Activated CD4-positive, CD25-positive, alpha-beta regulatory T cell treated with anti-CD3 and anti-CD28 coated beads, Interleukin-2, amount 50 U/mL, for 72 hours (primary cell): ENCODE results near the gene CD47.

ENCODE experiments used
- DNase-seq: peaks from one replicate; pipeline ENCODE4 v3.0.0; 2021

The CD47 gene

GRCh38 chr3:108011616-108012015, 79.2 kb downstream of the CD47 start:
- DNase-seq, result no peak

- DNase-seq, result no peak
Measured at GRCh38 chr3:108008931-108009639, 81.7 kb downstream of the CD47 start.

- no peak for DNase-seq
Measured at GRCh38 chr3:108008106-108008505, 82.7 kb downstream of the CD47 start.

- DNase-seq, result no peak
Measured at GRCh38 chr3:108006881-108007331, 83.9 kb downstream of the CD47 start.

- DNase-seq, result no peak
Measured at GRCh38 chr3:108006077-108006771, 84.6 kb downstream of the CD47 start.

- no peak for DNase-seq
Measured at GRCh38 chr3:108004647-108005046, 86.2 kb downstream of the CD47 start.

- DNase-seq, result no peak
Measured at GRCh38 chr3:108001457-108001856, 89.4 kb downstream of the CD47 start.

- no peak for DNase-seq
Measured at GRCh38 chr3:107999215-107999775, 91.5 kb downstream of the CD47 start.

GRCh38 chr3:107997671-107998070, 93.2 kb downstream of the CD47 start:
- DNase-seq, result no peak

GRCh38 chr3:107995823-107996222, 95.0 kb downstream of the CD47 start:
- DNase-seq, result no peak

- no peak for DNase-seq
Measured at GRCh38 chr3:107994956-107995715, 95.7 kb downstream of the CD47 start.

- no peak for DNase-seq
Measured at GRCh38 chr3:107994181-107994580, 96.7 kb downstream of the CD47 start.

GRCh38 chr3:107993771-107994170, 97.1 kb downstream of the CD47 start:
- DNase-seq, result no peak
